ENCODE data around the gene TRIM5.

TRIM5 gene

GRCh38 chr11:5618807-5619206 is 66.1 kb downstream of the TRIM5 start:
- Histone ChIP-seq H3K4me3 (ENCODE audit: low read length, poor library complexity, severe bottlenecking) (no peak overlapping the region), H3K27me3 (ENCODE audit: insufficient read depth, low read length, poor library complexity, severe bottlenecking) (no peaks in the 10 kb centered on the region), H3K4me1 (ENCODE audit: insufficient read depth, low read length, poor library complexity, severe bottlenecking) (peaks cover 2% of the 10 kb centered on the region), H3K9ac (ENCODE audit: low read depth, low read length, poor library complexity, severe bottlenecking) (no peak overlapping the region), H3F3A (ENCODE audit: low read depth) (no peaks in the 10 kb centered on the region), H2AFZ (ENCODE audit: low read length) (no peak overlapping the region), H3K36me3 (ENCODE audit: insufficient read depth, low read length) (no peaks in the 10 kb centered on the region), H4K20me1 (ENCODE audit: insufficient read depth, low read length, poor library complexity, severe bottlenecking) (no peaks in the 10 kb centered on the region), H3K9me2 (replicated peaks; ENCODE audit: low read depth, low read length) (no peaks in the 10 kb centered on the region), H3K4me2 (ENCODE audit: low read depth, low read length, poor library complexity, severe bottlenecking) (no peak overlapping the region), H3K9me3 (ENCODE audit: insufficient read depth, low read depth, low read length) (no peaks in the 10 kb centered on the region), H3K79me2 (ENCODE audit: insufficient read depth, low read length) (no peaks in the 10 kb centered on the region)
- TF ChIP-seq CTCF (conservative IDR thresholded peaks at IDR 0.05; ENCODE audit: low read length) = no peak
- no peak for TF ChIP-seq EZH2phosphoT487 (IDR thresholded peaks at IDR 0.05; ENCODE audit: borderline replicate concordance)
